Liver (tissue), 9 donors: ENCODE data around the gene GCDH. TPM values are rescaled to one million over a fixed set of nuclear protein-coding genes. Genes with fewer than 3 reads are reported as not detected.

Source experiments
- DNase-seq: peaks from one replicate; pipeline ENCODE4 v3.0.0-alpha.2; 2017; ENCODE audit warnings: low spot score
- H3K27ac ChIP-seq, 2 donors: one replicate each; pipeline ENCODE4 v1.7.0; 2013; ENCODE audit warnings: inconsistent platforms in 2 of 2, low read length in 2 of 2, control low read depth in 1 of 2, low read depth in 1 of 2, mild to moderate bottlenecking in 1 of 2
- H3K27me3 ChIP-seq, 4 donors: one replicate each; pipeline versions ENCODE4 v1.6.1 to v1.7.0; 2013; ENCODE audit warnings: low read length in 3 of 4, inconsistent platforms in 1 of 4, mild to moderate bottlenecking in 1 of 4, moderate library complexity in 1 of 4; ENCODE audit not compliant: control insufficient read depth in 4 of 4, insufficient read depth in 4 of 4
- H3K36me3 ChIP-seq, 4 donors: one replicate each; pipeline versions ENCODE4 v1.6.1 to v1.7.0; 2013; ENCODE audit warnings: low read length in 3 of 4, mild to moderate bottlenecking in 3 of 4, low read depth in 1 of 4, moderate library complexity in 1 of 4; ENCODE audit not compliant: control insufficient read depth in 4 of 4, insufficient read depth in 3 of 4
- H3K4me1 ChIP-seq, 4 donors: one replicate each; pipeline versions ENCODE4 v1.6.1 to v1.7.0; 2013; ENCODE audit warnings: low read length in 3 of 4, mild to moderate bottlenecking in 3 of 4, moderate library complexity in 1 of 4; ENCODE audit not compliant: control insufficient read depth in 4 of 4, insufficient read depth in 4 of 4
- H3K4me3 ChIP-seq, 3 donors: one replicate each; pipeline versions ENCODE4 v1.6.1 to v1.7.0; 2013; ENCODE audit warnings: low read length in 3 of 3, control low read depth in 1 of 3, low read depth in 1 of 3, mild to moderate bottlenecking in 1 of 3
- H3K9ac ChIP-seq, 2 donors: one replicate each; pipeline ENCODE4 v1.7.0; 2013; ENCODE audit warnings: low read length in 2 of 2, mild to moderate bottlenecking in 2 of 2, moderate library complexity in 2 of 2, control low read depth in 1 of 2, low read depth in 1 of 2
- H3K9me3 ChIP-seq, 4 donors: one replicate each; pipeline versions ENCODE4 v1.6.1 to v1.7.0; 2013; ENCODE audit warnings: low read length in 3 of 4; ENCODE audit not compliant: control insufficient read depth in 4 of 4
- EGR1 ChIP-seq, 2 donors: IDR thresholded peaks; 2 replicates each; pipeline ENCODE4 v1.6.1; 2016 to 2018; ENCODE audit warnings: antibody characterized with exemption in 2 of 2, low read depth in 2 of 2
- FOXA1 ChIP-seq: IDR thresholded peaks from 2 replicates; pipeline ENCODE4 v1.6.1; 2016; ENCODE audit warnings: antibody characterized with exemption
- GABPA ChIP-seq, 2 donors: IDR thresholded peaks in 1 of 2; conservative IDR thresholded peaks in 1 of 2; 2 replicates each; pipeline ENCODE4 v1.6.1; 2016; ENCODE audit warnings: antibody characterized with exemption in 2 of 2, mild to moderate bottlenecking in 1 of 2, moderate library complexity in 1 of 2
- HNF4A ChIP-seq, 2 donors: conservative IDR thresholded peaks; 2 replicates each; pipeline ENCODE4 v1.6.1; 2016; ENCODE audit warnings: antibody characterized with exemption in 2 of 2, mild to moderate bottlenecking in 2 of 2
- NR2F2 ChIP-seq: IDR thresholded peaks from 2 replicates; pipeline ENCODE4 v1.6.1; 2016; ENCODE audit warnings: antibody characterized with exemption
- RAD21 ChIP-seq, 2 donors: IDR thresholded peaks; 2 replicates each; pipeline ENCODE4 v1.6.1; 2016; ENCODE audit warnings: antibody characterized with exemption in 2 of 2, mild to moderate bottlenecking in 2 of 2
- RXRA ChIP-seq, 2 donors: IDR thresholded peaks; 2 replicates each; pipeline ENCODE4 v1.6.1; 2017 to 2018; ENCODE audit warnings: antibody characterized with exemption in 2 of 2, mild to moderate bottlenecking in 1 of 2
- SP1 ChIP-seq: IDR thresholded peaks from 2 replicates; pipeline ENCODE4 v1.6.1; 2018; ENCODE audit warnings: antibody characterized with exemption, mild to moderate bottlenecking
- TAF1 ChIP-seq: conservative IDR thresholded peaks from 2 replicates; pipeline ENCODE4 v1.6.1; 2016; ENCODE audit warnings: antibody characterized with exemption, mild to moderate bottlenecking
- WGBS: extraction: QIAGEN DNeasy Blood & Tissue Kit; methylation state at CpG from one replicate; pipeline ENCODE4 v1.1.7; 2013; 5-methylcytosine and 5-hydroxymethylcytosine counted together
- polyA plus RNA-seq, 2 donors: library from polyadenylated mRNA; stranded (reverse) in 1 of 2; unstranded in 1 of 2; fragments of 200-250 nt in 1 of 2; fragments of >200 nt in 1 of 2; fragmentation: Nextera tagmentation in 1 of 2; extraction: Ambion mirVana in 1 of 2; gene quantifications; one replicate each; pipeline versions ENCODE4 v1.2.1 to v1.2.3, GENCODE V29; 2013 to 2015
- total RNA-seq, 2 donors: library from RNA; depleted of rRNA; stranded (reverse); fragments of >200 nt; gene quantifications; one replicate each; pipeline ENCODE4 v1.2.3, GENCODE V29; 2014
- TF ChIP-seq, protein P1 (sequence below): IDR thresholded peaks from 2 replicates; pipeline ENCODE4 v1.6.1; 2016; ENCODE audit warnings: antibody characterized with exemption, mild to moderate bottlenecking
- TF ChIP-seq, protein P2 (sequence below): fragments of 150-350 bp; IDR thresholded peaks from 2 replicates; pipeline ENCODE4 v1.5.1; 2017; ENCODE audit warnings: improper control_type of control experiment, low read depth, low read length; ENCODE audit not compliant: missing input control
- TF ChIP-seq, protein P3 (sequence below): IDR thresholded peaks from 2 replicates; pipeline ENCODE4 v1.6.1; 2016; ENCODE audit warnings: antibody characterized with exemption
- TF ChIP-seq, protein P4 (sequence below): IDR thresholded peaks from 2 replicates; pipeline ENCODE4 v1.6.1; 2016; ENCODE audit warnings: antibody characterized with exemption
- TF ChIP-seq, protein P5 (sequence below): IDR thresholded peaks from 2 replicates; pipeline ENCODE4 v1.6.1; 2016; ENCODE audit warnings: antibody characterized with exemption
- donor health status: healthy.
- donor health status: healthy.
- donor health status: healthy.
- donor health status: healthy.
- donor health status: healthy.

Gene GCDH
- total and polyA plus RNA-seq, 4 donors = 65.8 to 118 (median 78.1) TPM

DNA sequence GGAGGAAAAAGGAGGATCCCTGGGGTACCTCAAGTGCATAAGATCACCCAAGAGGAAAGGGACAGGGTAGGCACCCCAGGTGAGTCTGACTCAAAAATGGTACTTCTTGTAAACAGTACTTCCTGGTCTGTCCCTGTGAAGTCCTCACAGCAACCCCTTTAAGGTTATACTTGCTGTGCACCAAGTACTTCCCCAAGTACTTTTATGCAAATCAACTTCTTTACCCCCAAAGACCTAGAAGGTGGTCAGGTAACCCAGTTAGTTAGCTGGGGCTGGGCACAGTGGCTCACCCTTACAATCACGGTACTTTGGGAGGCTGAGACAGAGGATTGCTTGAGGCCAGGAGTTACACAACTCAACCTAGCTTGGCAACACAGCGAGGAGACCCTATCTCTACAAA lies 49.9 kb downstream of the GCDH start (continued):
- TF ChIP-seq, protein P1, sequence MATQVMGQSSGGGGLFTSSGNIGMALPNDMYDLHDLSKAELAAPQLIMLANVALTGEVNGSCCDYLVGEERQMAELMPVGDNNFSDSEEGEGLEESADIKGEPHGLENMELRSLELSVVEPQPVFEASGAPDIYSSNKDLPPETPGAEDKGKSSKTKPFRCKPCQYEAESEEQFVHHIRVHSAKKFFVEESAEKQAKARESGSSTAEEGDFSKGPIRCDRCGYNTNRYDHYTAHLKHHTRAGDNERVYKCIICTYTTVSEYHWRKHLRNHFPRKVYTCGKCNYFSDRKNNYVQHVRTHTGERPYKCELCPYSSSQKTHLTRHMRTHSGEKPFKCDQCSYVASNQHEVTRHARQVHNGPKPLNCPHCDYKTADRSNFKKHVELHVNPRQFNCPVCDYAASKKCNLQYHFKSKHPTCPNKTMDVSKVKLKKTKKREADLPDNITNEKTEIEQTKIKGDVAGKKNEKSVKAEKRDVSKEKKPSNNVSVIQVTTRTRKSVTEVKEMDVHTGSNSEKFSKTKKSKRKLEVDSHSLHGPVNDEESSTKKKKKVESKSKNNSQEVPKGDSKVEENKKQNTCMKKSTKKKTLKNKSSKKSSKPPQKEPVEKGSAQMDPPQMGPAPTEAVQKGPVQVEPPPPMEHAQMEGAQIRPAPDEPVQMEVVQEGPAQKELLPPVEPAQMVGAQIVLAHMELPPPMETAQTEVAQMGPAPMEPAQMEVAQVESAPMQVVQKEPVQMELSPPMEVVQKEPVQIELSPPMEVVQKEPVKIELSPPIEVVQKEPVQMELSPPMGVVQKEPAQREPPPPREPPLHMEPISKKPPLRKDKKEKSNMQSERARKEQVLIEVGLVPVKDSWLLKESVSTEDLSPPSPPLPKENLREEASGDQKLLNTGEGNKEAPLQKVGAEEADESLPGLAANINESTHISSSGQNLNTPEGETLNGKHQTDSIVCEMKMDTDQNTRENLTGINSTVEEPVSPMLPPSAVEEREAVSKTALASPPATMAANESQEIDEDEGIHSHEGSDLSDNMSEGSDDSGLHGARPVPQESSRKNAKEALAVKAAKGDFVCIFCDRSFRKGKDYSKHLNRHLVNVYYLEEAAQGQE = no peak
- no peak for TF ChIP-seq HNF4A (conservative IDR thresholded peaks at IDR 0.05)
- no peak for TF ChIP-seq SP1
- TF ChIP-seq GABPA (IDR thresholded peaks at IDR 0.05 in 1 of 2, conservative IDR thresholded peaks at IDR 0.05 in 1 of 2) = no peak
- TF ChIP-seq, protein P2, sequence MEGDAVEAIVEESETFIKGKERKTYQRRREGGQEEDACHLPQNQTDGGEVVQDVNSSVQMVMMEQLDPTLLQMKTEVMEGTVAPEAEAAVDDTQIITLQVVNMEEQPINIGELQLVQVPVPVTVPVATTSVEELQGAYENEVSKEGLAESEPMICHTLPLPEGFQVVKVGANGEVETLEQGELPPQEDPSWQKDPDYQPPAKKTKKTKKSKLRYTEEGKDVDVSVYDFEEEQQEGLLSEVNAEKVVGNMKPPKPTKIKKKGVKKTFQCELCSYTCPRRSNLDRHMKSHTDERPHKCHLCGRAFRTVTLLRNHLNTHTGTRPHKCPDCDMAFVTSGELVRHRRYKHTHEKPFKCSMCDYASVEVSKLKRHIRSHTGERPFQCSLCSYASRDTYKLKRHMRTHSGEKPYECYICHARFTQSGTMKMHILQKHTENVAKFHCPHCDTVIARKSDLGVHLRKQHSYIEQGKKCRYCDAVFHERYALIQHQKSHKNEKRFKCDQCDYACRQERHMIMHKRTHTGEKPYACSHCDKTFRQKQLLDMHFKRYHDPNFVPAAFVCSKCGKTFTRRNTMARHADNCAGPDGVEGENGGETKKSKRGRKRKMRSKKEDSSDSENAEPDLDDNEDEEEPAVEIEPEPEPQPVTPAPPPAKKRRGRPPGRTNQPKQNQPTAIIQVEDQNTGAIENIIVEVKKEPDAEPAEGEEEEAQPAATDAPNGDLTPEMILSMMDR = no peak

DNA sequence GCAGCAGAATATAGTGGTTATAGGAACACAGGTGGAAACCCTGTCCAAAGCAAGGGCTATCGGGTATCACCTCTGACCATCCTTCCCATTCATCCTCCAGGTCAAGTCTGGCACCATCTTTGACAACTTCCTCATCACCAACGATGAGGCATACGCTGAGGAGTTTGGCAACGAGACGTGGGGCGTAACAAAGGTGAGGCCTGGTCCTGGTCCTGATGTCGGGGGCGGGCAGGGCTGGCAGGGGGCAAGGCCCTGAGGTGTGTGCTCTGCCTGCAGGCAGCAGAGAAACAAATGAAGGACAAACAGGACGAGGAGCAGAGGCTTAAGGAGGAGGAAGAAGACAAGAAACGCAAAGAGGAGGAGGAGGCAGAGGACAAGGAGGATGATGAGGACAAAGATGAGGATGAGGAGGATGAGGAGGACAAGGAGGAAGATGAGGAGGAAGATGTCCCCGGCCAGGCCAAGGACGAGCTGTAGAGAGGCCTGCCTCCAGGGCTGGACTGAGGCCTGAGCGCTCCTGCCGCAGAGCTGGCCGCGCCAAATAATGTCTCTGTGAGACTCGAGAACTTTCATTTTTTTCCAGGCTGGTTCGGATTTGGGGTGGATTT lies 52.6 kb downstream of the GCDH start:
- Histone ChIP-seq H3K36me3 (peaks cover 19 to 46% (median 45%) of the 10 kb centered on the region in 4 donors), H3K9ac (no peak overlapping the region), H3K27ac (no peak overlapping the region), H3K27me3 (no peaks in the 10 kb centered on the region), H3K4me3 (no peak overlapping the region), H3K4me1 (peaks cover 9 to 50% (median 35%) of the 10 kb centered on the region in 4 donors), H3K9me3 (no peaks in the 10 kb centered on the region)
- TF ChIP-seq HNF4A (conservative IDR thresholded peaks at IDR 0.05) (no peak), SP1 (no peak), TAF1 (no peak), RAD21 (IDR thresholded peaks at IDR 0.05) (no peak)
- TF ChIP-seq, protein P3, sequence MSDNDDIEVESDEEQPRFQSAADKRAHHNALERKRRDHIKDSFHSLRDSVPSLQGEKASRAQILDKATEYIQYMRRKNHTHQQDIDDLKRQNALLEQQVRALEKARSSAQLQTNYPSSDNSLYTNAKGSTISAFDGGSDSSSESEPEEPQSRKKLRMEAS = no peak
- no peak for DNase-seq
- 85% methylated on average over 18 of the region's 18 CpGs for WGBS

DNA sequence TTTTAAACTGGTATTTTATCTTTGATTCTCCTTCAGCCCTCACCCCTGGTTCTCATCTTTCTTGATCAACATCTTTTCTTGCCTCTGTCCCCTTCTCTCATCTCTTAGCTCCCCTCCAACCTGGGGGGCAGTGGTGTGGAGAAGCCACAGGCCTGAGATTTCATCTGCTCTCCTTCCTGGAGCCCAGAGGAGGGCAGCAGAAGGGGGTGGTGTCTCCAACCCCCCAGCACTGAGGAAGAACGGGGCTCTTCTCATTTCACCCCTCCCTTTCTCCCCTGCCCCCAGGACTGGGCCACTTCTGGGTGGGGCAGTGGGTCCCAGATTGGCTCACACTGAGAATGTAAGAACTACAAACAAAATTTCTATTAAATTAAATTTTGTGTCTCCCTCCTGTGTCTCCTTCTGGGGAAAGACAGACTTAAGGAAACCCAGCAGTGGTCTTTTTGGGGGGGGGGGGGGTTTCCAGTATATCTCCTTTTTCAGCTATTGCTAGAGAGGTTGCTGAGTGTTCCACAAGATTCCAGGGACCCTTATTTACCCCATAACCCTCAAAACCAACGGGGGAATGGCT lies 53.2 kb downstream of the GCDH start:
- Histone ChIP-seq H3K9me3 (no peaks in the 10 kb centered on the region), H3K9ac (no peak overlapping the region), H3K36me3 (peaks cover 24 to 52% (median 52%) of the 10 kb centered on the region in 4 donors), H3K27ac (no peak overlapping the region), H3K4me1 (peaks cover 9 to 50% (median 34%) of the 10 kb centered on the region in 4 donors), H3K27me3 (no peaks in the 10 kb centered on the region), H3K4me3 (no peak overlapping the region)
- 86% methylated on average over 2 of the region's 2 CpGs for WGBS
- TF ChIP-seq FOXA1 (no peak), GABPA (IDR thresholded peaks at IDR 0.05 in 1 of 2, conservative IDR thresholded peaks at IDR 0.05 in 1 of 2) (no peak), RAD21 (IDR thresholded peaks at IDR 0.05) (no peak), SP1 (no peak), HNF4A (conservative IDR thresholded peaks at IDR 0.05) (no peak), NR2F2 (no peak), RXRA (IDR thresholded peaks at IDR 0.05) (no peak), EGR1 (IDR thresholded peaks at IDR 0.05; ENCODE audit: low read depth in 2 of 2) (no peak)
- TF ChIP-seq, protein P4, sequence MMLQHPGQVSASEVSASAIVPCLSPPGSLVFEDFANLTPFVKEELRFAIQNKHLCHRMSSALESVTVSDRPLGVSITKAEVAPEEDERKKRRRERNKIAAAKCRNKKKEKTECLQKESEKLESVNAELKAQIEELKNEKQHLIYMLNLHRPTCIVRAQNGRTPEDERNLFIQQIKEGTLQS = no peak
- TF ChIP-seq, protein P2 = no peak
- TF ChIP-seq, protein P3 = no peak
- TF ChIP-seq, protein P5, sequence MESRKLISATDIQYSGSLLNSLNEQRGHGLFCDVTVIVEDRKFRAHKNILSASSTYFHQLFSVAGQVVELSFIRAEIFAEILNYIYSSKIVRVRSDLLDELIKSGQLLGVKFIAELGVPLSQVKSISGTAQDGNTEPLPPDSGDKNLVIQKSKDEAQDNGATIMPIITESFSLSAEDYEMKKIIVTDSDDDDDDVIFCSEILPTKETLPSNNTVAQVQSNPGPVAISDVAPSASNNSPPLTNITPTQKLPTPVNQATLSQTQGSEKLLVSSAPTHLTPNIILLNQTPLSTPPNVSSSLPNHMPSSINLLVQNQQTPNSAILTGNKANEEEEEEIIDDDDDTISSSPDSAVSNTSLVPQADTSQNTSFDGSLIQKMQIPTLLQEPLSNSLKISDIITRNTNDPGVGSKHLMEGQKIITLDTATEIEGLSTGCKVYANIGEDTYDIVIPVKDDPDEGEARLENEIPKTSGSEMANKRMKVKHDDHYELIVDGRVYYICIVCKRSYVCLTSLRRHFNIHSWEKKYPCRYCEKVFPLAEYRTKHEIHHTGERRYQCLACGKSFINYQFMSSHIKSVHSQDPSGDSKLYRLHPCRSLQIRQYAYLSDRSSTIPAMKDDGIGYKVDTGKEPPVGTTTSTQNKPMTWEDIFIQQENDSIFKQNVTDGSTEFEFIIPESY = no peak
- no peak for DNase-seq
